ENCODE results near the gene LCN15.
A peak's percentile ranks its signal among the peaks of the same experiment; 100 is the strongest.

Gene LCN15

GRCh38 chr9:136722969-136723356 lies 41.4 kb downstream of the LCN15 start:
- no peak for DNase-seq (ENCODE audit: low spot score in 2 of 2)
- no peaks in the 10 kb centered on the region for H3K27me3 Mint-ChIP-seq
- H3K4me3 Mint-ChIP-seq, result no peak overlapping the region
- no peak overlapping the region for H3K27ac Mint-ChIP-seq (ENCODE audit: low read depth)
- peaks cover 23% of the 10 kb centered on the region for H3K4me1 Mint-ChIP-seq
- ATAC-seq (replicated peaks; ENCODE audit: extremely low read depth, poor library complexity, severe bottlenecking), result no peak
- peaks cover 43% of the 10 kb centered on the region for H3K36me3 Mint-ChIP-seq (ENCODE audit: insufficient read depth)
- no peaks in the 10 kb centered on the region for H3K9me3 Mint-ChIP-seq

GRCh38 chr9:136722093-136722968 lies 42.0 kb downstream of the LCN15 start:
- no peak for DNase-seq (ENCODE audit: low spot score in 2 of 2)
- H3K9me3 Mint-ChIP-seq, result no peaks in the 10 kb centered on the region
- peaks cover 38% of the 10 kb centered on the region for H3K36me3 Mint-ChIP-seq (ENCODE audit: insufficient read depth)
- no peak overlapping the region for H3K27ac Mint-ChIP-seq (ENCODE audit: low read depth)
- H3K27me3 Mint-ChIP-seq, result no peaks in the 10 kb centered on the region
- H3K4me1 Mint-ChIP-seq, result peaks cover 23% of the 10 kb centered on the region
- ATAC-seq (replicated peaks; ENCODE audit: extremely low read depth, poor library complexity, severe bottlenecking), result no peak
- no peak overlapping the region for H3K4me3 Mint-ChIP-seq

DNA sequence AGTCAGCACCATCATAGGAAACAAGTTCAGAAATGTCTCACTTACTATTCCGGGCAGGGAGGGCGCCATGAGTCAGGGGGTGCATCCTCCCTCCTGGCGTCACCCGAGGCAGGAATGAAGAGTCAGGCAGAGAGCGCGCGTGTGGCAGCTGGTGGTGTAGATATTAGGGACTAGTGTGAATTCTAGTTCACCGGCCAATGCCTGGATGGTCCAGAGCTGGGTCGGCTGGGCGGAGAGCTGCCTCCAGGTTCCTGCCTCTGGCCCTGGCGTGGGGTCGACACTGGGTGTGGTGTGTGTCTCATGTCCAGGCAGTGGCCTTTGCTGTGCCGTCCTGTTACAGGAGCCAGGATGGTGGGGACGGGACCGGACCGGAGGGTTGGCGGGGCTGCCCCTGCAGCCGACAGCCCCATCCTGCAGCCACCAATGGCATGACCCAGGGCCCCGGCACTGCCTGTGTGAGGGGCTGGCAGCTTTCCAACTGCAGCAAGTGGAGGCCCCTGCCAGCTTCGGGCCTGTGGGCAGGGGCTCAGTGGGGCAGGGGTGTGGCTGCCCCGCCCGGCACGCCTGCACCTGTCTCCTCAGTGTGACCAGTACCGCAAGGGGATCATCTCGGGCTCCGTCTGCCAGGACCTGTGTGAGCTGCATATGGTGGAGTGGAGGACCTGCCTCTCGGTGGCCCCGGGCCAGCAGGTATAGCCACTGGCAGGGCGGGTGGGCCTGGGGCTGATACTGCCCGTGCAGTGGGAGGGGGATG lies 42.8 kb downstream of the LCN15 start:
- Mint-ChIP-seq H3K9me3 (no peaks in the 10 kb centered on the region), H3K4me1 (peaks cover 17% of the 10 kb centered on the region)

GRCh38 chr9:136720898-136721338 lies 43.4 kb downstream of the LCN15 start:
- H3K9me3 Mint-ChIP-seq, result no peaks in the 10 kb centered on the region
- no peak for DNase-seq (ENCODE audit: low spot score in 2 of 2)
- H3K27ac Mint-ChIP-seq (ENCODE audit: low read depth), result no peak overlapping the region
- H3K27me3 Mint-ChIP-seq, result no peaks in the 10 kb centered on the region
- no peak for ATAC-seq (replicated peaks; ENCODE audit: extremely low read depth, poor library complexity, severe bottlenecking)
- no peak overlapping the region for H3K4me3 Mint-ChIP-seq
- peaks cover 28% of the 10 kb centered on the region for H3K36me3 Mint-ChIP-seq (ENCODE audit: insufficient read depth)
- H3K4me1 Mint-ChIP-seq, result peaks cover 13% of the 10 kb centered on the region

More for the DNA sequence above, 42.8 kb downstream of the LCN15 start:
- H3K36me3 Mint-ChIP-seq (ENCODE audit: insufficient read depth), result peaks cover 33% of the 10 kb centered on the region
- no peak for DNase-seq (ENCODE audit: low spot score in 2 of 2)
- ATAC-seq (replicated peaks; ENCODE audit: extremely low read depth, poor library complexity, severe bottlenecking), result no peak
- no peak overlapping the region for H3K27ac Mint-ChIP-seq (ENCODE audit: low read depth)
- H3K27me3 Mint-ChIP-seq, result no peaks in the 10 kb centered on the region
- H3K4me3 Mint-ChIP-seq, result no peak overlapping the region

GRCh38 chr9:136720251-136720897 lies 43.9 kb downstream of the LCN15 start:
- Mint-ChIP-seq H3K27me3 (no peaks in the 10 kb centered on the region), H3K36me3 (ENCODE audit: insufficient read depth) (peaks cover 26% of the 10 kb centered on the region), H3K9me3 (no peaks in the 10 kb centered on the region), H3K27ac (ENCODE audit: low read depth) (no peak overlapping the region), H3K4me1 (peaks cover 13% of the 10 kb centered on the region), H3K4me3 (no peak overlapping the region)
- ATAC-seq (replicated peaks; ENCODE audit: extremely low read depth, poor library complexity, severe bottlenecking) (no peak), DNase-seq (ENCODE audit: low spot score in 2 of 2) (no peak)

DNA sequence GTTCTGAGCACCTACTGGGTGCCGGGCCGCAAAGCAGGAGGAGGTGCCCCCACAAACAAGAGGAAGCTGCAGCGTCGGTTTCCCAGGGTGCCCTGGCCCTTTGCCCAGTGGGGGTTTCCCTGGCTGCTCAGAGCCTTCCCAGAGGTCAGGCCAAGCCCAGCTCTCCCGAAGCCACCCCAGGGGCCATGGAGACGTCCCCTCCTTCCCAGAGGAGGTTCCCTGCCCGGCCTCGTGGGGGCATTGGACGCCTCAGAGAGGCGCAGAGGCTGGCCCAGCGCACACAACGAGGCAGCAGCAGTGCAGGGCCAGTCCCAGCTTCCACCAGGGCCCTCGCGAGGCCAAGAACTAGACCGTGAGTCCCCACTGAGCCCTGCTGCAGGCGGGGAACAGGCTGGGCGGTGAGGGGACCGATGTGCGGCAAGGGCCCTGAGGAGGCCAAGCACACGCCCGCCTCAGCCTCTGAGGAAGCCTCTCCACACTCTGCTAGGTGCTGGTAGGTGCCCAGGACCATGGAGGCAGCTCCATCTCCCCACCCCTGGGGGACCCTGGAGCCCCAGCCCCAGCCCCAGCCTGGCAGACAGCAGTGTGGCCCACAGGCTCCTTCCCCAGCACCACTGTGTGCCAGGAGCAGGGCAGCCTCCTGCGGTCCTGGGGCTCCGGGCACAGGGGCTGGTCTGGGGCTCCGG lies 45.0 kb downstream of the LCN15 start:
- Mint-ChIP-seq H3K9me3 (no peaks in the 10 kb centered on the region), H3K4me3 (no peak overlapping the region), H3K4me1 (peaks cover 10% of the 10 kb centered on the region), H3K36me3 (ENCODE audit: insufficient read depth) (peaks cover 16% of the 10 kb centered on the region), H3K27me3 (peaks cover 2% of the 10 kb centered on the region), H3K27ac (ENCODE audit: low read depth) (no peak overlapping the region)
- no peak for DNase-seq (ENCODE audit: low spot score in 2 of 2)
- ATAC-seq (replicated peaks; ENCODE audit: extremely low read depth, poor library complexity, severe bottlenecking), result no peak

- peaks cover 8% of the 10 kb centered on the region for H3K36me3 Mint-ChIP-seq (ENCODE audit: insufficient read depth)
- H3K4me3 Mint-ChIP-seq, result no peak overlapping the region
- peaks cover 10% of the 10 kb centered on the region for H3K27me3 Mint-ChIP-seq
- H3K27ac Mint-ChIP-seq (ENCODE audit: low read depth), result no peak overlapping the region
- peaks cover 5% of the 10 kb centered on the region for H3K4me1 Mint-ChIP-seq
- ATAC-seq (replicated peaks; ENCODE audit: extremely low read depth, poor library complexity, severe bottlenecking) (no peak), DNase-seq (ENCODE audit: low spot score in 2 of 2) (no peak)
- no peaks in the 10 kb centered on the region for H3K9me3 Mint-ChIP-seq
Measured at GRCh38 chr9:136718345-136719194, 45.7 kb downstream of the LCN15 start.

DNA sequence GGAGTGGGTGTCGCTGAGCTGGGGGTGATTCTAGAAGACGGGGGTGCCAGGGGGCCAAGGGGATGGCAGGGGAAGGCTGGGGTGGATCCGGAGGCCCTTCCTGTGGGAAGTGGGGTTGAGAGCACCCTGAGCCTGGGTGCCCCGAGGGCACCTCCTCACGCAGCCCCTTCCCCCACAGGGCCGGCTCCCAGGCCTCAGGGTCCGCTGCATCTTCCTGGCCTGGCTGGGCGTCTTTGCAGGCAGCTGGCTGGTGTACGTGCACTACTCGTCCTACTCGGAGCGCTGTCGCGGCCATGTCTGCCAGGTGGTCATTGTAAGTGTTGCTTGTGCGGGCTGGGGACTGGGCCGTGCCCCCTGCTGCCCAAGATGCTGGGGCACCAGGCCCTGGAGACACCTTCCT lies 46.9 kb downstream of the LCN15 start:
- H3K9me3 Mint-ChIP-seq, result no peaks in the 10 kb centered on the region
- DNase-seq (ENCODE audit: low spot score in 2 of 2) (no peak), ATAC-seq (replicated peaks; ENCODE audit: extremely low read depth, poor library complexity, severe bottlenecking) (no peak)
- peaks cover 17% of the 10 kb centered on the region for H3K27me3 Mint-ChIP-seq
- no peak overlapping the region for H3K27ac Mint-ChIP-seq (ENCODE audit: low read depth)
- peaks cover 5% of the 10 kb centered on the region for H3K4me1 Mint-ChIP-seq
- H3K36me3 Mint-ChIP-seq (ENCODE audit: insufficient read depth), result peaks cover 5% of the 10 kb centered on the region
- no peak overlapping the region for H3K4me3 Mint-ChIP-seq

- Mint-ChIP-seq H3K36me3 (ENCODE audit: insufficient read depth) (peaks cover 5% of the 10 kb centered on the region), H3K9me3 (no peaks in the 10 kb centered on the region), H3K4me1 (peaks cover 11% of the 10 kb centered on the region), H3K4me3 (no peak overlapping the region), H3K27me3 (peaks cover 38% of the 10 kb centered on the region), H3K27ac (ENCODE audit: low read depth) (no peak overlapping the region)
- ATAC-seq (replicated peaks; ENCODE audit: extremely low read depth, poor library complexity, severe bottlenecking), result no peak
- no peak for DNase-seq (ENCODE audit: low spot score in 2 of 2)
Measured at GRCh38 chr9:136714893-136715274, 49.4 kb downstream of the LCN15 start.

DNA sequence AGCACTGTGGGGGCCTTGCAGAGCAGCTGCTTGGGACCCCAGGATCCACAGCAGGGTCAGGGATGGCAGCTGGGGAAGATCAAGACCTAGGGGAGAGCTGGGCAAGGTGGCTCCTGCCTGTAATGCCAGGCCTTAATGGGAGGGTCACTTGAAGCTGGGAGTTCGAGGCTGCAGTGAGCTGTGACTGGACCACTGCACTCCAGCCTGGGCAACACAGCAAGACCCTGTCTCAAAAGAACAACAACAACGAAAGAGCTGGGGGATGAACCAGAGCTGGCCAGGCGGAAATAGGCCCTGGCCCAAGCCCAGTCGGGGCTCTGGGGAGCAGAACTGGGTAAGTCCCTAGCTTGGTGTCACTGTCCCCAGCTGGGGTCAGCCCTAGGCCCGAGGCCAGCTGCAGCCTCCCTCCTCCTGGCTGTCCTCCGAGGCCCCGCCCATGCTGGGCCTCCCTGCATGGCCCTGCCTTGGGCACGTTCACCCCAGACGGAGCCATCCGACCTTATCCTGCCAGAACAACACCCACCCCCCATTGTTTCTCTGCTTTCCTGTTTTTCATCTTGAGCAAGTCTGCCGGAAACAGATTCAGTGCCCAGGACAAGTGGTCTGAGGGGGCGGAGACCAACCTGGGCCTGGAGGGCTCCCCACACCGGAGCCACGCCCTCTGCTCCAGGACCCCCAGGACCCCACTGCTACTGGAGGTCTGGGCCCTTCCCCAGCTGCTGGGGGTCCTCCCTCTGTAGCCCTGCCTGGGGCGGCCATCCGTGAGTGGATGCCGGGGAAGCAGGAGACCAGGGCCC lies 50.0 kb downstream of the LCN15 start:
- H3K4me3 Mint-ChIP-seq, result no peak overlapping the region
- H3K9me3 Mint-ChIP-seq, result no peaks in the 10 kb centered on the region
- H3K36me3 Mint-ChIP-seq (ENCODE audit: insufficient read depth), result peaks cover 5% of the 10 kb centered on the region
- peaks cover 11% of the 10 kb centered on the region for H3K4me1 Mint-ChIP-seq
- DNase-seq (ENCODE audit: low spot score in 2 of 2) (no peak), ATAC-seq (replicated peaks; ENCODE audit: extremely low read depth, poor library complexity, severe bottlenecking) (no peak)
- peaks cover 40% of the 10 kb centered on the region for H3K27me3 Mint-ChIP-seq
- no peak overlapping the region for H3K27ac Mint-ChIP-seq (ENCODE audit: low read depth)

DNA sequence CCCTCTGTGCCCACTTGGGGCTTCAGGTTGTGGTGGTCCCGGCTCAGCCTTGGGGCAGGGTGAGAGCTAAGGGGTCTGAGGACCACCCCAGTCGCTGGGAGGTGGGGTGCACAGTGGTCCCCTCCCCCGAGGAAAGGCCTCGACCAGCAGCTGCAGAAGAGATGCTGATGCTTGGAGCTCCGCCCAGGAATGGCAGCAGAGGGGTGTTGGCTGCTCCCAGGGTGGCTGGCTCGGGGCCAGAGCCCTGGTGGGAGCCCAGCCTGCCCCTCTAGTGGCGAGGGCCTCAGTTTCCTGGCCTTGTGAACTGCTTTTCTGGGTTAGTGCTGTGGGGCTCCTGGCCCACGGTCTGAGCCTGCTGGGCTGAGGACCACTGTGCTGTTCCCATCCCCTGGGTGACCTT lies 50.8 kb downstream of the LCN15 start:
- Mint-ChIP-seq H3K27ac (ENCODE audit: low read depth) (no peak overlapping the region), H3K4me3 (peak overlapping the region; percentile 23)

More for the DNA sequence above, 50.8 kb downstream of the LCN15 start:
- Mint-ChIP-seq H3K9me3 (no peaks in the 10 kb centered on the region), H3K27me3 (peaks cover 45% of the 10 kb centered on the region), H3K36me3 (ENCODE audit: insufficient read depth) (peaks cover 5% of the 10 kb centered on the region), H3K4me1 (peaks cover 8% of the 10 kb centered on the region)
- ATAC-seq (replicated peaks; ENCODE audit: extremely low read depth, poor library complexity, severe bottlenecking) (no peak), DNase-seq (ENCODE audit: low spot score in 2 of 2) (no peak)

Measured in central memory CD8-positive, alpha-beta T cell (primary cell).